ENCODE data around the gene POLG.

GRCh38 chr15:89334510-89335297 is at the start of gene POLG:
- TF ChIP-seq GATA3 (IDR thresholded peaks at IDR 0.05; ENCODE audit: low read depth, low read length) (no peak), GATA2 (IDR thresholded peaks at IDR 0.05; ENCODE audit: low read depth, low read length) (0 out of 2 replicates have a peak, but pooled peaks have one; percentile 11)
